H9 (cell line): ENCODE results near the gene SLC1A4. TPM values are rescaled to one million over a fixed set of nuclear protein-coding genes. Genes with fewer than 3 reads are reported as not detected.

ENCODE experiments used
- DNase-seq: peaks from one replicate; pipeline ENCODE4 v3.0.0-alpha.2; 2017
- H2AFZ ChIP-seq: one replicate; pipeline ENCODE4 v1.6.1; 2013; ENCODE audit warnings: mild to moderate bottlenecking, low read length, control low read depth, moderate library complexity
- H2AK5ac ChIP-seq: 2 replicates; pipeline ENCODE4 v1.6.1; 2013; ENCODE audit warnings: low read length, control low read depth, mixed read lengths; ENCODE audit not compliant: insufficient read length
- H2BK120ac ChIP-seq: one replicate; pipeline ENCODE4 v1.6.1; 2013; ENCODE audit warnings: low read depth, mild to moderate bottlenecking, low read length, control low read depth, inconsistent platforms; ENCODE audit not compliant: poor library complexity, severe bottlenecking
- H2BK12ac ChIP-seq: 2 replicates; pipeline ENCODE4 v1.6.1; 2013; ENCODE audit warnings: low read length, control low read depth, mixed read lengths, low read depth; ENCODE audit not compliant: insufficient read length
- H2BK15ac ChIP-seq: 2 replicates; pipeline ENCODE4 v1.6.1; 2013; ENCODE audit warnings: low read depth, low read length, control low read depth
- H2BK20ac ChIP-seq: one replicate; pipeline ENCODE4 v1.6.1; 2013; ENCODE audit warnings: low read depth, mild to moderate bottlenecking, low read length, control low read depth, inconsistent platforms; ENCODE audit not compliant: poor library complexity, severe bottlenecking
- H2BK5ac ChIP-seq: 2 replicates; pipeline ENCODE4 v1.6.1; 2013; ENCODE audit warnings: low read length, control low read depth, mixed read lengths; ENCODE audit not compliant: insufficient read length
- H3K14ac ChIP-seq: 2 replicates; pipeline ENCODE4 v1.6.1; 2013; ENCODE audit warnings: low read length, control low read depth; ENCODE audit not compliant: insufficient read depth
- H3K18ac ChIP-seq: 2 replicates; pipeline ENCODE4 v1.6.1; 2013; ENCODE audit warnings: low read depth, mild to moderate bottlenecking, mixed read lengths, low read length, control low read depth; ENCODE audit not compliant: insufficient read length
- H3K23ac ChIP-seq: 2 replicates; pipeline ENCODE4 v1.6.1; 2013; ENCODE audit warnings: low read length, control low read depth, mixed read lengths, low read depth; ENCODE audit not compliant: insufficient read length
- H3K23me2 ChIP-seq: 2 replicates; pipeline ENCODE4 v1.6.1; 2013; ENCODE audit warnings: low read depth, mild to moderate bottlenecking, mixed read lengths, low read length, control low read depth; ENCODE audit not compliant: insufficient read length, poor library complexity, severe bottlenecking
- H3K27ac ChIP-seq: 2 replicates; pipeline ENCODE4 v1.5.1; 2013; ENCODE audit warnings: low read length, control low read depth, mixed read lengths, low read depth; ENCODE audit not compliant: insufficient read length
- H3K27me3 ChIP-seq: 2 replicates; pipeline ENCODE4 v1.6.1; 2013; ENCODE audit warnings: low read length, control low read depth, inconsistent platforms; ENCODE audit not compliant: insufficient read depth
- H3K4ac ChIP-seq: 2 replicates; pipeline ENCODE4 v1.6.1; 2013; ENCODE audit warnings: low read depth, mild to moderate bottlenecking, control low read depth, inconsistent platforms, low read length, moderate library complexity
- H3K4me1 ChIP-seq: 2 replicates; pipeline ENCODE4 v1.6.1; 2013; ENCODE audit warnings: low read length, control low read depth, inconsistent platforms; ENCODE audit not compliant: insufficient read depth
- H3K4me2 ChIP-seq: 2 replicates; pipeline ENCODE4 v1.6.1; 2013; ENCODE audit warnings: low read length, control low read depth, mixed read lengths; ENCODE audit not compliant: insufficient read length, insufficient read depth
- H3K56ac ChIP-seq: 2 replicates; pipeline ENCODE4 v1.6.1; 2013; ENCODE audit warnings: low read depth, mild to moderate bottlenecking, mixed read lengths, low read length, control low read depth; ENCODE audit not compliant: insufficient read length
- H3K79me1 ChIP-seq: 2 replicates; pipeline ENCODE4 v1.6.1; 2013; ENCODE audit warnings: low read depth, mild to moderate bottlenecking, moderate library complexity, low read length, control low read depth, inconsistent platforms; ENCODE audit not compliant: insufficient read depth, poor library complexity, severe bottlenecking
- H3K79me2 ChIP-seq: 2 replicates; pipeline ENCODE4 v1.6.1; 2013; ENCODE audit warnings: low read length, control low read depth, inconsistent platforms; ENCODE audit not compliant: insufficient read depth
- H3K9ac ChIP-seq: 2 replicates; pipeline ENCODE4 v1.6.1; 2013; ENCODE audit warnings: low read length, control low read depth, mixed read lengths; ENCODE audit not compliant: insufficient read length; ENCODE audit errors: extremely low read depth
- H3K9me3 ChIP-seq: one replicate; pipeline ENCODE4 v1.6.1; 2013; ENCODE audit warnings: low read depth, low read length, inconsistent platforms; ENCODE audit not compliant: control insufficient read depth
- H3T11ph ChIP-seq: one replicate; pipeline ENCODE4 v1.6.1; 2013; ENCODE audit warnings: mild to moderate bottlenecking, low read length, control low read depth, inconsistent platforms
- H4K20me1 ChIP-seq: one replicate; pipeline ENCODE4 v1.6.1; 2013; ENCODE audit not compliant: control insufficient read depth, insufficient read length, insufficient read depth
- H4K5ac ChIP-seq: 2 replicates; pipeline ENCODE4 v1.6.1; 2013; ENCODE audit warnings: low read depth, mild to moderate bottlenecking, mixed read lengths, low read length, control low read depth; ENCODE audit not compliant: insufficient read length
- H4K8ac ChIP-seq: replicated peaks from 2 replicates; pipeline ENCODE4 v1.6.1; 2013; ENCODE audit warnings: low read length, control low read depth, mixed read lengths, low read depth; ENCODE audit not compliant: insufficient read length
- H4K91ac ChIP-seq: 2 replicates; pipeline ENCODE4 v1.6.1; 2013; ENCODE audit warnings: low read depth, mild to moderate bottlenecking, moderate library complexity, mixed read lengths, low read length, control low read depth; ENCODE audit not compliant: insufficient read length
- H3K27ac Mint-ChIP-seq, 3 experiments: 2 replicates in 2 of 3; 3 replicates in 1 of 3; pipeline ENCODE4 v1.8.0; 2020 to 2021; ENCODE audit warnings: mixed read lengths in 3 of 3, mild to moderate bottlenecking in 1 of 3, moderate library complexity in 1 of 3
- H3K27me3 Mint-ChIP-seq: 2 replicates; pipeline ENCODE4 v1.8.0; 2021; ENCODE audit warnings: low read depth, mild to moderate bottlenecking, moderate library complexity, mixed read lengths
- H3K36me3 Mint-ChIP-seq, 3 experiments: 2 replicates in 2 of 3; 3 replicates in 1 of 3; pipeline ENCODE4 v1.8.0; 2020 to 2021; ENCODE audit warnings: low read depth in 3 of 3, mixed read lengths in 3 of 3; ENCODE audit not compliant: insufficient read depth in 1 of 3
- H3K4me1 Mint-ChIP-seq, 2 experiments: 2 replicates each; pipeline ENCODE4 v1.8.0; 2020; ENCODE audit warnings: mixed read lengths in 2 of 2
- H3K4me3 Mint-ChIP-seq, 2 experiments: 2 replicates in 1 of 2; 3 replicates in 1 of 2; pipeline ENCODE4 v1.8.0; 2020 to 2021; ENCODE audit warnings: mild to moderate bottlenecking in 2 of 2, mixed read lengths in 2 of 2, moderate library complexity in 1 of 2
- H3K9me3 Mint-ChIP-seq, 2 experiments: 2 replicates in 1 of 2; 3 replicates in 1 of 2; pipeline ENCODE4 v1.8.0; 2020; ENCODE audit warnings: mild to moderate bottlenecking in 2 of 2, mixed read lengths in 2 of 2, moderate library complexity in 1 of 2
- CTCF ChIP-seq: fragments of 200-600 bp; sonication (generic); conservative IDR thresholded peaks from 3 replicates; pipeline ENCODE4 v1.8.0; 2021; ENCODE audit warnings: antibody characterized with exemption, mild to moderate bottlenecking
- WGBS: extraction: QIAGEN DNeasy Blood & Tissue Kit; methylation state at CpG from one replicate; pipeline ENCODE4 v1.1.7; 2013; ENCODE audit warnings: missing lambda C conversion rate, low lambda C conversion rate, mixed read lengths; ENCODE audit not compliant: insufficient read length; ENCODE audit errors: extremely low coverage; 5-methylcytosine and 5-hydroxymethylcytosine counted together
- total RNA-seq: library from RNA; stranded (reverse); gene quantifications from 2 replicates; pipeline ENCODE4 v1.2.1, GENCODE V29; 2021

SLC1A4 gene
- total RNA-seq, 1 experiment from 2014 or later = 1.9 TPM

- Histone ChIP-seq H3K9ac (no peak overlapping the region), H4K91ac (no peak overlapping the region), H3K27ac (no peak overlapping the region), H2BK20ac (no peak overlapping the region), H3K18ac (no peak overlapping the region), H3K4me1 (no peaks in the 10 kb centered on the region), H2BK120ac (no peak overlapping the region), H2BK15ac (no peak overlapping the region), H2BK5ac (no peak overlapping the region), H3K4me2 (no peak overlapping the region), H3K14ac (no peak overlapping the region), H2BK12ac (no peak overlapping the region), H3K9me3 (no peaks in the 10 kb centered on the region), H2AK5ac (no peak overlapping the region), H3K23ac (no peak overlapping the region), H3K23me2 (no peaks in the 10 kb centered on the region), H3K4ac (no peak overlapping the region), H4K8ac (no peak overlapping the region), H3T11ph (no peak overlapping the region), H3K79me2 (no peaks in the 10 kb centered on the region), H3K56ac (no peak overlapping the region), H3K79me1 (no peaks in the 10 kb centered on the region), H4K20me1 (no peaks in the 10 kb centered on the region), H4K5ac (no peak overlapping the region), H2AFZ (no peak overlapping the region), H3K27me3 (no peaks in the 10 kb centered on the region)
- H3K27me3 Mint-ChIP-seq = peaks cover 3% of the 10 kb centered on the region
- peaks cover 12 to 20% of the 10 kb centered on the region in 2 experiments for H3K4me1 Mint-ChIP-seq
- H3K9me3 Mint-ChIP-seq = peaks cover 3 to 5% of the 10 kb centered on the region in 2 experiments; a peak in 2 of 5 replicates
- WGBS = no CpG with 5 or more reads among the region's 3 CpGs
- H3K27ac Mint-ChIP-seq = no peak overlapping the region
- H3K36me3 Mint-ChIP-seq = peaks cover 20 to 40% (median 27%) of the 10 kb centered on the region in 3 experiments
- no peak for TF ChIP-seq CTCF
- H3K4me3 Mint-ChIP-seq = no peak overlapping the region
- DNase-seq = no peak
Observed at GRCh38 chr2:65039640-65040039, 50.4 kb downstream of the SLC1A4 start.
